Kidney (tissue), 14 donors: Measurements from ENCODE around the gene TKTL1. TPM values are rescaled to one million over a fixed set of nuclear protein-coding genes. Genes with fewer than 3 reads are reported as not detected.

Experiments used
- DNase-seq, 5 donors: peaks; one replicate each; pipeline ENCODE4 v3.0.0-alpha.2; 2013 to 2020
- FAIRE-seq: peaks from 2 replicates; lab custom pipeline; 2012; peaks lifted over from hg19 to GRCh38; lab: Jason Lieb, UNC
- H3K27ac ChIP-seq, 2 donors: one replicate each; pipeline ENCODE4 v1.7.0; 2013; ENCODE audit warnings: low read depth in 2 of 2, low read length in 2 of 2, inconsistent platforms in 1 of 2
- H3K27me3 ChIP-seq: one replicate; pipeline ENCODE4 v1.7.1; 2013; ENCODE audit warnings: low read length, inconsistent platforms; ENCODE audit not compliant: control insufficient read depth, insufficient read depth
- H3K36me3 ChIP-seq, 3 donors: one replicate each; pipeline versions ENCODE4 v1.7.0 to v1.7.1; 2013; ENCODE audit warnings: low read length in 3 of 3, control low read depth in 1 of 3, inconsistent platforms in 1 of 3; ENCODE audit not compliant: insufficient read depth in 3 of 3, control insufficient read depth in 2 of 3
- H3K4me1 ChIP-seq, 3 donors: one replicate each; pipeline versions ENCODE4 v1.7.0 to v1.7.1; 2013; ENCODE audit warnings: low read length in 3 of 3, inconsistent platforms in 1 of 3, low read depth in 1 of 3; ENCODE audit not compliant: control insufficient read depth in 2 of 3, insufficient read depth in 2 of 3
- H3K4me3 ChIP-seq, 3 donors: one replicate each; pipeline versions ENCODE4 v1.7.0 to v1.8.1; 2013; ENCODE audit warnings: low read length in 3 of 3, control low read depth in 1 of 3, inconsistent platforms in 1 of 3
- H3K9ac ChIP-seq, 3 donors: one replicate each; pipeline versions ENCODE4 v1.7.0 to v1.7.1; 2013; ENCODE audit warnings: low read length in 3 of 3, control low read depth in 1 of 3, inconsistent platforms in 1 of 3
- H3K9me3 ChIP-seq, 3 donors: one replicate each; pipeline versions ENCODE4 v1.7.0 to v1.7.1; 2013; ENCODE audit warnings: low read length in 3 of 3, control low read depth in 1 of 3, inconsistent platforms in 1 of 3; ENCODE audit not compliant: control insufficient read depth in 2 of 3, insufficient read depth in 1 of 3
- intact Hi-C: fragments of 100-400 bp; cut with DNase I; formaldehyde crosslinking; loops from one replicate; pipeline ENCODE4 v1.11.1; 2022
- polyA plus RNA-seq: library from polyadenylated mRNA; stranded (reverse); fragments of 350-450 nt; fragmentation: Illumina TruSeq; extraction: RNeasy Lipid Tissue Mini Kit (QIAGEN cat#74804); gene quantifications from one replicate; pipeline ENCODE4 v1.2.3, GENCODE V29; 2014; ENCODE audit warnings: low read depth, low replicate concordance; ENCODE audit not compliant: insufficient read depth
- total RNA-seq: library from RNA; stranded (reverse); fragmentation: NEBNext Ultra II Directional; extraction: Animal tissue kit (Norgen Biotek cat#: 25700); gene quantifications from one replicate; pipeline ENCODE4 v1.2.1, GENCODE V29; 2021
- TF ChIP-seq, protein P1 (sequence below): IDR thresholded peaks from 3 replicates; pipeline ENCODE4 v1.5.1; 2012; ENCODE audit warnings: mild to moderate bottlenecking, moderate library complexity, borderline replicate concordance; ENCODE audit not compliant: insufficient read depth; ENCODE audit errors: extremely low read depth
- donor health status: control.
- donor health status: control.
- donor health status: control.
- donor health status: control.
- donor health status: control.
- donor health status: DM: yes; HTN: yes; CAD: no.
- donor health status: Normal renal cell carcinoma (clear cell type).

TKTL1 gene
- total and polyA plus RNA-seq, 2 donors from 2014 or later = 0.30 to 0.38 TPM

DNA sequence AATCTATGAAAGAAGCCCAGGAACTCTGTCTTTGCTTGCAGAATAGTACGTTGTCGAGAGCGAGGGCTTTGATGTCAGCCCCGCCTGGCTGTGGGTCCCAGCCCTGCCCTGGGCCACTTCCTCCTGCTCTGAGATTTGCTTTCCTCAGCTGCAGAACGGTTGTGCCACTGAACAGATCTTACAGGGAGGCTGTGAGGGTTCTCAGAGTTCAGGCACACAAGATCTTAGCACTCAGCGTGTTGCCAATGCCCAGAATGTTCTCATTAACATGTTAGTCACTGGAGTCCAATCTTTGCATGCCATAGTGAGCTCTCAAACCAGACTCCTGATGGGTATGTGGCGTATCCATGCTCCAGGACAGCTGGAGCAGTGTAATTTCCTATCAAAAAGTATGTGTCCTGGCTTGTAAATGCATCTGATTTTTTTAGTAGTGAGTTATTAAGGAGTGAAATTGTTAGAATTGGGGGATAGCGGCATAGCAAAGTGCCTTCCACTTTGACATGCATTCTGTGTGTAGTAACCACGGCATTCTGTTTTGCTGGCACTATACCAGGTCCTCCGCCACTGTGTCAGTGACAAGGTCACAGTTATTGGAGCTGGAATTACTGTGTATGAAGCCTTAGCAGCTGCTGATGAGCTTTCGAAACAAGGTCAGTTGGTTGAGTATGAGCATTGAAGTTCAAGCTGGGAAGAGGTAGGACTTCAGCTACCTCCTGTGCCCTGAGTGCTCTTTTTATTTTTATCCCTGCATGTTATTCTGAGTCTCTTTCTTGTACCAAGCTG is 31.6 kb downstream of the TKTL1 start:
- intact Hi-C loops = no loop called here
- no peak overlapping the region for H3K4me3 ChIP-seq
- DNase-seq (no peak), FAIRE-seq (no peak)
- H3K9me3 ChIP-seq = no peaks in the 10 kb centered on the region
- H3K36me3 ChIP-seq = no peaks in the 10 kb centered on the region
- no peaks in the 10 kb centered on the region for H3K27me3 ChIP-seq
- H3K4me1 ChIP-seq = peaks cover 0 to 10% (median 0%) of the 10 kb centered on the region in 3 donors
- no peak overlapping the region for H3K27ac ChIP-seq
- no peak overlapping the region for H3K9ac ChIP-seq
- TF ChIP-seq, protein P1, sequence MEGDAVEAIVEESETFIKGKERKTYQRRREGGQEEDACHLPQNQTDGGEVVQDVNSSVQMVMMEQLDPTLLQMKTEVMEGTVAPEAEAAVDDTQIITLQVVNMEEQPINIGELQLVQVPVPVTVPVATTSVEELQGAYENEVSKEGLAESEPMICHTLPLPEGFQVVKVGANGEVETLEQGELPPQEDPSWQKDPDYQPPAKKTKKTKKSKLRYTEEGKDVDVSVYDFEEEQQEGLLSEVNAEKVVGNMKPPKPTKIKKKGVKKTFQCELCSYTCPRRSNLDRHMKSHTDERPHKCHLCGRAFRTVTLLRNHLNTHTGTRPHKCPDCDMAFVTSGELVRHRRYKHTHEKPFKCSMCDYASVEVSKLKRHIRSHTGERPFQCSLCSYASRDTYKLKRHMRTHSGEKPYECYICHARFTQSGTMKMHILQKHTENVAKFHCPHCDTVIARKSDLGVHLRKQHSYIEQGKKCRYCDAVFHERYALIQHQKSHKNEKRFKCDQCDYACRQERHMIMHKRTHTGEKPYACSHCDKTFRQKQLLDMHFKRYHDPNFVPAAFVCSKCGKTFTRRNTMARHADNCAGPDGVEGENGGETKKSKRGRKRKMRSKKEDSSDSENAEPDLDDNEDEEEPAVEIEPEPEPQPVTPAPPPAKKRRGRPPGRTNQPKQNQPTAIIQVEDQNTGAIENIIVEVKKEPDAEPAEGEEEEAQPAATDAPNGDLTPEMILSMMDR = no peak

DNA sequence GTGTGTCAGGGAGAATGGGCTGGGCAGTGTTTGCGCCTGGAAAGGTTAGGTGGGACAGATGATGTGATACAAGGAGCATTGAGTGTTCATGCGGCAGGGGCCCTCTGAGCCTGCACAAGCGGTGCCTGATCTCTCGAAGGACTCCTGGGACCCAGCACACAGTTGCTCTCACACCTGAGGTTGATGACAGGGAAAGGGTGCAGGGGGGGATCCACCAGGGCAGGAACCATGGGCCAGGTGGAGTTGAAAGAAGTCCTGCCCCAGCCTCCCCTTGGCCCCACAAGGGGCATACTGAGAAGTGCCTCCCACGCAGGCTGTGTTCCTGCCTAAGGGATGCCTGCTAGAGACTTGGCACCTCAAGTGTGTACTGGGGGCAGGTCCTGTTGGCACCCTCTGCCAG is 33.1 kb downstream of the TKTL1 start:
- H3K4me1 ChIP-seq = peaks cover 0 to 10% (median 0%) of the 10 kb centered on the region in 3 donors
- TF ChIP-seq, protein P1 = no peak
- no peaks in the 10 kb centered on the region for H3K27me3 ChIP-seq
- H3K27ac ChIP-seq = no peak overlapping the region
- FAIRE-seq (no peak), DNase-seq (no peak)
- no peaks in the 10 kb centered on the region for H3K9me3 ChIP-seq
- no peak overlapping the region for H3K4me3 ChIP-seq
- no peaks in the 10 kb centered on the region for H3K36me3 ChIP-seq
- intact Hi-C loops = no loop called here
- H3K9ac ChIP-seq = no peak overlapping the region

DNA sequence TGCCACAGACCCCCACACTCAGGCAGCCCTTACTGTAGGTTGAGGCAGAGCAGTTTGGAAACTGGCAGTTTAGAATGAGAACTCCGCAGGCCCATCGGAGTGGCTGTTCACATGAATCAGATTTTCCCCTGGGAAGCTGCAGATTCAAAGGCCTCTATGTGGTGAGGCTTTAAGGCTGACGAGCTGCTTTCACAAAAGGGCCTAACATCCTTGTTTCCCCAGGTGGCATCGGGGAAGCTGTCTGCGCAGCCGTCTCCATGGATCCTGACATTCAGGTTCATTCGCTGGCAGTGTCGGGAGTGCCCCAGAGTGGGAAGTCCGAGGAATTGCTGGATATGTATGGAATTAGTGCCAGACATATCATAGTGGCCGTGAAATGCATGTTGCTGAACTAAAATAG is 33.7 kb downstream of the TKTL1 start:
- H3K9me3 ChIP-seq = no peaks in the 10 kb centered on the region
- intact Hi-C loops = no loop called here
- no peaks in the 10 kb centered on the region for H3K36me3 ChIP-seq
- H3K4me1 ChIP-seq = peaks cover 0 to 10% (median 0%) of the 10 kb centered on the region in 3 donors
- H3K4me3 ChIP-seq = no peak overlapping the region
- H3K27me3 ChIP-seq = no peaks in the 10 kb centered on the region
- H3K9ac ChIP-seq = no peak overlapping the region
- TF ChIP-seq, protein P1 = no peak
- DNase-seq (no peak), FAIRE-seq (no peak)
- H3K27ac ChIP-seq = no peak overlapping the region
